Fibroblast of mammary gland (primary cell): ENCODE measurements around the gene CD8A.

Source experiments
- DNase-seq: peaks from one replicate; pipeline ENCODE4 v3.0.0-alpha.2; 2010; ENCODE audit warnings: low read depth
- H3K4me3 ChIP-seq: 2 replicates; pipeline ENCODE4 v1.5.1; 2011; ENCODE audit warnings: low read depth, mild to moderate bottlenecking, low read length, moderate library complexity; ENCODE audit not compliant: control insufficient read depth
- CTCF ChIP-seq: conservative IDR thresholded peaks from 2 replicates; pipeline ENCODE4 v1.5.1; 2011; ENCODE audit warnings: low read depth, low read length, inconsistent platforms; ENCODE audit not compliant: control insufficient read depth, insufficient read depth

The CD8A gene

GRCh38 chr2:86807133-86807467 is 16.4 kb upstream of the CD8A start:
- H3K4me3 ChIP-seq: peak overlapping the region; percentile 39
- TF ChIP-seq CTCF: no peak
- no peak for DNase-seq

GRCh38 chr2:86806059-86806857 is 15.5 kb upstream of the CD8A start:
- DNase-seq: no peak
- no peak overlapping the region for H3K4me3 ChIP-seq

GRCh38 chr2:86800856-86801567 is 10.3 kb upstream of the CD8A start:
- DNase-seq: no peak
- no peak for TF ChIP-seq CTCF
- H3K4me3 ChIP-seq: no peak overlapping the region

More at GRCh38 chr2:86806059-86806857, 15.5 kb upstream of the CD8A start:
- TF ChIP-seq CTCF: no peak

- no peak for TF ChIP-seq CTCF
- H3K4me3 ChIP-seq: no peak overlapping the region
- no peak for DNase-seq
Observed at GRCh38 chr2:86794861-86795260, 4.1 kb upstream of the CD8A start.

GRCh38 chr2:86793752-86794151 is 3.0 kb upstream of the CD8A start:
- no peak for DNase-seq
- no peak overlapping the region for H3K4me3 ChIP-seq
- TF ChIP-seq CTCF: no peak

- DNase-seq: no peak
- no peak overlapping the region for H3K4me3 ChIP-seq
- no peak for TF ChIP-seq CTCF
Observed at GRCh38 chr2:86791573-86791972, 860 bp upstream of the CD8A start.
